Activated naive CD4-positive, alpha-beta T cell treated with anti-CD3 and anti-CD28 coated beads, Interleukin-2, amount 10 ng/mL, durations not matched to agents 5 hours and 36 hours (primary cell): ENCODE results near the gene SNF8. TPM values are rescaled to one million over a fixed set of nuclear protein-coding genes. Genes with fewer than 3 reads are reported as not detected.

Source experiments
- total RNA-seq, 2 experiments: library from RNA; stranded (reverse); gene quantifications; one replicate each; pipeline ENCODE4 v1.2.3, GENCODE V29; 2021

The SNF8 gene, protein sequence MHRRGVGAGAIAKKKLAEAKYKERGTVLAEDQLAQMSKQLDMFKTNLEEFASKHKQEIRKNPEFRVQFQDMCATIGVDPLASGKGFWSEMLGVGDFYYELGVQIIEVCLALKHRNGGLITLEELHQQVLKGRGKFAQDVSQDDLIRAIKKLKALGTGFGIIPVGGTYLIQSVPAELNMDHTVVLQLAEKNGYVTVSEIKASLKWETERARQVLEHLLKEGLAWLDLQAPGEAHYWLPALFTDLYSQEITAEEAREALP
- 10 to 100 TPM; 88.7 to 92.9 TPM for total RNA-seq

DNA sequence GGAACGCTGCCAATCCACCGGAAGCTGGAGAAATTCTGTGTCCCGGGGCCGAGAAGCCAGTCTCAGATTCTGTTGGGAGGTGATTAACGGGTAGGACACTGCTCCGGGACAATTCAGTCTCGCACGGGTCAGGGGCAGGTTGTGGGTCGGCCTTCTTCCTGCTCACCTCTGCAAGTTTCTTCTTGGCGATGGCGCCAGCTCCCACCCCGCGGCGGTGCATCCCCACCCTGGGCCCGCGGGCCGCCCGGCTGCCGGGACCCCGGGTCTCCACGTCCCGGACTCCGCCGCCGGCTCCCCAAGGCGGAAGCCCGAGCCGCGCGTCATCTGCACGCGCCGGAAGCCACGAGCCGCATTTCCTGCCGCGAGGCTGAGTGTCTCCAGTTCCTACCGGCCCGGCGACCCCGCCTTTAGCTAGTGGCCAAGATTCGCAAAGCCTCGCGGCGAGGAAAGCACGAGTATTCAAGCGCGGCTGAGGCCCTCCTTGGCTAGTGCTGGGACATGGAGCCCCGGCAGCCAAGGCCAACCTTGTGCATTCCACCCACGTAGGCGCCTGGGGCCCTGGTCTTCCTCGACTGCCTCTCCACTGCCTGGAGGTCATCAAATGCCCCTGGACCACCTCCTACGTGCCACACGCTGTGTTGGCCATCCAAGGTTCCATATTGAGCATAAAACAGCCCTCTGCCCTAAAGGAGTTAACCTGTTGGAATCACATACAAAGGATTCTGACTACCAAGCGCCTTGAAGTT, at the start of gene SNF8:
SNF8 (minus strand) TSS at position 328 of the 746 bp plus-strand sequence; CDS start at position 220, 108 bp downstream.

DNA sequence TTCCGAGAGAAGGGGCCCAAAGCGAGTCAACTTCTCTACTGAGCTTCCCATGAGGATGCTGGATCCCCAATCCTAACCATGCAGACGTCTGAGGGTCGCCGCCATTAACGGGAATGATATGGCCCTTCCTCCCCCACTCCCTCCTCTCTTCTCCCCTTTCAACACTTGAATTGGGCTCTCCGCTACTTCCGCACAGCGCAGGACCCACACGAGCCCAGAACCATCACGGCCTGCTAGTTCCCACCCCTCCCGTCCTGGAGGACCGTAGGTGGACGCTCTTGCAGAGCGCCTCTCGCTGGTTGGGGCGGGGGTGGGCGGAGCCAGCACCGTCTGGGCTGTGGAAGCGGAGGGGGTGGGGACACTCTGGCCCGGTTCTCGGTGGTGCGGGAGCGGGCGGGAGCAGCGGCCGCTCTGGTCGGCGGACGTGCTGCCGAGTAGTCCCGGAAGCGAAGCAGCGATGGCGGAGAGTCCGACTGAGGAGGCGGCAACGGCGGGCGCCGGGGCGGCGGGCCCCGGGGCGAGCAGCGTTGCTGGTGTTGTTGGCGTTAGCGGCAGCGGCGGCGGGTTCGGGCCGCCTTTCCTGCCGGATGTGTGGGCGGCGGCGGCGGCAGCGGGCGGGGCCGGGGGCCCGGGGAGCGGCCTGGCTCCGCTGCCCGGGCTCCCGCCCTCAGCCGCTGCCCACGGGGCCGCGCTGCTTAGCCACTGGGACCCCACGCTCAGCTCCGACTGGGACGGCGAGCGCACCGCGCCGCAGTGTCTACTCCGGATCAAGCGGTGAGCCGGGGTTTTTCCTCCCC, 36.4 kb downstream of the SNF8 start, which contains the start of gene UBE2Z:
UBE2Z (plus strand) TSS at position 361 of the 797 bp plus-strand sequence; CDS start at position 458, 97 bp downstream.

Other genes starting within 250 kb of the SNF8 start
- not detected for gene PRAC1, start 222.3 kb downstream of the SNF8 start, total RNA-seq
- gene PRAC2, start 221.7 kb downstream of the SNF8 start, total RNA-seq: not detected
- gene HOXB13, start 216.1 kb downstream of the SNF8 start, total RNA-seq: not detected
- gene TTLL6, start 127.6 kb downstream of the SNF8 start, total RNA-seq: not detected
- gene CALCOCO2, start 113.8 kb downstream of the SNF8 start, total RNA-seq: 100 to 1,000 TPM; 174 to 179 TPM
- 10 to 100 TPM; 52.7 to 59.6 TPM for gene ATP5MC1, start 52.1 kb downstream of the SNF8 start, total RNA-seq
- gene UBE2Z, start 36.4 kb downstream of the SNF8 start, total RNA-seq: 10 to 100 TPM; 65.3 to 67.0 TPM
- not detected for gene GIP, start 23.8 kb upstream of the SNF8 start, total RNA-seq
- not detected for gene IGF2BP1, start 52.5 kb upstream of the SNF8 start, total RNA-seq
- gene B4GALNT2, start 187.9 kb upstream of the SNF8 start, total RNA-seq: under 1 TPM in 1 of 2 experiments, not detected in 1; 0.03 TPM